ENCODE results near the gene PHF11. TPM values are rescaled to one million over a fixed set of nuclear protein-coding genes. Genes with fewer than 3 reads are reported as not detected.

Gene PHF11
- total and polyA plus RNA-seq, 2 of the 13 experiments (the other 11 are each of a cell fraction or from before 2014, with no cell fraction given) = 15.8 to 22.0 TPM

GRCh38 chr13:49559006-49559405 lies 63.3 kb downstream of the PHF11 start:
- in situ Hi-C loops (cut with HindIII; ENCODE audit: extremely low pct_ligation_motif_present, low pct_unique_long_range_greater_than_20kb) (no loop called here), intact Hi-C loops (cut with micrococcal nuclease; ENCODE audit: unreplicated experiment) (no loop called here)
- BruUV-seq (replicated peaks) = no TSS peak
- Histone ChIP-seq H3K4me3 (replicated peaks in 1 of 3; ENCODE audit: insufficient read depth in 1 of 3, low read depth in 2 of 3, low read length in 3 of 3) (no peak overlapping the region), H3K27ac (ENCODE audit: extremely low read length, insufficient read depth, low read length) (no peak overlapping the region), H3K27me3 (ENCODE audit: control insufficient read depth in 1 of 2, insufficient read depth in 2 of 2, low read length in 2 of 2) (no peaks in the 10 kb centered on the region; a peak in 1 of 5 replicates), H3K36me3 (replicated peaks in 1 of 2; ENCODE audit: control insufficient read depth in 1 of 2, insufficient read depth in 2 of 2, low read length in 2 of 2) (peaks cover 10 to 36% of the 10 kb centered on the region in 2 experiments; a peak in 4 of 5 replicates), H2AFZ (ENCODE audit: low read length) (no peak overlapping the region), H3K9me3 (ENCODE audit: low read length) (no peaks in the 10 kb centered on the region), H3K4me1 (ENCODE audit: insufficient read depth, low read length) (peaks cover 18% of the 10 kb centered on the region), H3K4me2 (ENCODE audit: low read depth, low read length) (no peak overlapping the region), H3K79me2 (ENCODE audit: insufficient read depth, low read length) (no peaks in the 10 kb centered on the region), H3K9ac (ENCODE audit: insufficient read depth, low read depth, low read length) (no peak overlapping the region), H4K20me1 (ENCODE audit: insufficient read depth, low read length) (no peaks in the 10 kb centered on the region)
- TF ChIP-seq ZNF691 (CRISPR knock-in tag; IDR thresholded peaks at IDR 0.05; ENCODE audit: borderline replicate concordance, low read depth) (no peak), ZNF572 (CRISPR knock-in tag; IDR thresholded peaks at IDR 0.05) (no peak)
- ATAC-seq (no peak), DNase-seq (ENCODE audit: low spot score) (no peak), FAIRE-seq (no peak)
- POLR2A ChIA-PET = no interaction called here
- 93% methylated on average over 3 of the region's 3 CpGs for WGBS (ENCODE audit: low lambda C conversion rate)
- CTCF ChIA-PET (ENCODE audit: low intra/inter-chr PET ratio, low total read pairs) = interaction anchor here (0.9 to 2.5 kb wide), 2 partner anchors 48 kb away, joined by 3 to 35 read pairs; no protein-coding TSS in a partner anchor

GRCh38 chr13:49560270-49561061 lies 64.7 kb downstream of the PHF11 start:
- peak; percentile 68 for DNase-seq (ENCODE audit: low spot score)
- BruUV-seq (replicated peaks) = no TSS peak
- CTCF ChIA-PET (ENCODE audit: low intra/inter-chr PET ratio, low total read pairs) = interaction anchor here (2.5 kb wide), 1 partner anchor 46 kb away, joined by 35 read pairs; no protein-coding TSS in a partner anchor
- Histone ChIP-seq H3K27me3 (ENCODE audit: control insufficient read depth in 1 of 2, insufficient read depth in 2 of 2, low read length in 2 of 2) (no peaks in the 10 kb centered on the region), H3K4me2 (ENCODE audit: low read depth, low read length) (no peak overlapping the region; the same call in 1 of the 2 replicates), H3K36me3 (replicated peaks in 1 of 2; ENCODE audit: control insufficient read depth in 1 of 2, insufficient read depth in 2 of 2, low read length in 2 of 2) (peaks cover 8 to 26% of the 10 kb centered on the region in 2 experiments; a peak in 4 of 5 replicates), H2AFZ (ENCODE audit: low read length) (no peak overlapping the region), H3K4me3 (replicated peaks in 1 of 3; ENCODE audit: insufficient read depth in 1 of 3, low read depth in 2 of 3, low read length in 3 of 3) (no peak overlapping the region), H3K27ac (ENCODE audit: extremely low read length, insufficient read depth, low read length) (peak overlapping the region; percentile 32), H3K9ac (ENCODE audit: insufficient read depth, low read depth, low read length) (no peak overlapping the region), H4K20me1 (ENCODE audit: insufficient read depth, low read length) (no peaks in the 10 kb centered on the region), H3K9me3 (ENCODE audit: low read length) (no peaks in the 10 kb centered on the region), H3K79me2 (ENCODE audit: insufficient read depth, low read length) (no peaks in the 10 kb centered on the region), H3K4me1 (ENCODE audit: insufficient read depth, low read length) (peaks cover 18% of the 10 kb centered on the region)
- peak; percentile 82 for FAIRE-seq
- in situ Hi-C loops (cut with HindIII; ENCODE audit: extremely low pct_ligation_motif_present, low pct_unique_long_range_greater_than_20kb) = no loop called here
- ATAC-seq = peak; percentile 97
- intact Hi-C loops (cut with micrococcal nuclease; ENCODE audit: unreplicated experiment) = loop anchor here (1.0 kb wide), 2 partner anchors 25 to 47 kb away; partner anchors contain the start of gene RCBTB1
- 41% methylated on average over 10 of the region's 10 CpGs for WGBS (ENCODE audit: low lambda C conversion rate)
- POLR2A ChIA-PET = interaction anchor here (0.8 to 1.7 kb wide), 6 partner anchors 17 to 116 kb away, joined by 3 to 8 read pairs (median 4); partner anchors contain the start of genes CAB39L, RCBTB1 and SETDB2
- TF ChIP-seq ETV6 (CRISPR knock-in tag; conservative IDR thresholded peaks at IDR 0.05) = no peak
- peak; percentile 26; the same call in 1 of the 2 replicates for TF ChIP-seq HDAC2 (CRISPR knock-in tag; IDR thresholded peaks at IDR 0.05)
- TF ChIP-seq GABPA (IDR thresholded peaks at IDR 0.05; ENCODE audit: low read depth, low read length) = no peak
- no peak for TF ChIP-seq GABPA (CRISPR knock-in tag; IDR thresholded peaks at IDR 0.05; ENCODE audit: low read depth)
- 0 out of 2 replicates have a peak, but pooled peaks have one; percentile 6 for TF ChIP-seq FOSL2 (CRISPR knock-in tag; IDR thresholded peaks at IDR 0.05)
- 0 out of 2 replicates have a peak, but pooled peaks have one; percentile 43 for TF ChIP-seq ZNF614 (CRISPR knock-in tag; IDR thresholded peaks at IDR 0.05; ENCODE audit: borderline replicate concordance)
- TF ChIP-seq SRSF1 (optimal IDR thresholded peaks at IDR 0.05; ENCODE audit: low read depth, low read length) = no peak
- peak; percentile 40; the same call in 1 of the 2 replicates for TF ChIP-seq ZBTB7B (CRISPR knock-in tag; IDR thresholded peaks at IDR 0.05)
- peak; percentile 76 for TF ChIP-seq ARID5B (CRISPR knock-in tag; IDR thresholded peaks at IDR 0.05)
- TF ChIP-seq ZNF101 (CRISPR knock-in tag; IDR thresholded peaks at IDR 0.05; ENCODE audit: borderline replicate concordance, low read depth) = no peak
- peak; percentile 45; the same call in 1 of the 2 replicates for TF ChIP-seq FOXO1 (CRISPR knock-in tag; IDR thresholded peaks at IDR 0.05)

All from HepG2 (cell line).